Glutamatergic neuron (in vitro differentiated cells): ENCODE results near the gene CCK. TPM values are rescaled to one million over a fixed set of nuclear protein-coding genes. Genes with fewer than 3 reads are reported as not detected.

Experiments
- DNase-seq: peaks from one replicate; pipeline ENCODE4 v3.0.0; 2022
- H3K27ac Mint-ChIP-seq: one replicate; pipeline ENCODE4 v1.8.0; 2020; ENCODE audit warnings: mild to moderate bottlenecking, mixed read lengths, inconsistent platforms; ENCODE audit not compliant: unreplicated experiment
- H3K27me3 Mint-ChIP-seq: one replicate; pipeline ENCODE4 v1.8.0; 2020; ENCODE audit warnings: mild to moderate bottlenecking, moderate library complexity, mixed read lengths, inconsistent platforms; ENCODE audit not compliant: unreplicated experiment
- H3K36me3 Mint-ChIP-seq: one replicate; pipeline ENCODE4 v1.8.0; 2020; ENCODE audit warnings: mild to moderate bottlenecking, mixed read lengths, inconsistent platforms; ENCODE audit not compliant: unreplicated experiment
- H3K4me1 Mint-ChIP-seq: one replicate; pipeline ENCODE4 v1.8.0; 2020; ENCODE audit warnings: mild to moderate bottlenecking, low read depth, mixed read lengths, inconsistent platforms; ENCODE audit not compliant: unreplicated experiment
- H3K4me3 Mint-ChIP-seq: one replicate; pipeline ENCODE4 v1.8.0; 2020; ENCODE audit warnings: mild to moderate bottlenecking, mixed read lengths, inconsistent platforms; ENCODE audit not compliant: unreplicated experiment
- H3K9me3 Mint-ChIP-seq: one replicate; pipeline ENCODE4 v1.8.0; 2020; ENCODE audit warnings: mild to moderate bottlenecking, moderate library complexity, mixed read lengths, inconsistent platforms; ENCODE audit not compliant: unreplicated experiment
- CTCF ChIP-seq: fragments of 200-600 bp; sonication (generic); IDR thresholded peaks from one replicate; pipeline ENCODE4 v1.5.0; 2021; ENCODE audit not compliant: partially characterized antibody, unreplicated experiment
- total RNA-seq: library from RNA; stranded (reverse); fragmentation: NEBNext Ultra II Directional; extraction: Animal tissue kit (Norgen Biotek cat#: 25700); gene quantifications from one replicate; pipeline ENCODE4 v1.2.1, GENCODE V29; 2021; ENCODE audit not compliant: unreplicated experiment

CCK gene
- total RNA-seq, 1 donor from 2014 or later = not detected

- TF ChIP-seq CTCF = no peak
- H3K4me1 Mint-ChIP-seq = peaks cover 7% of the 10 kb centered on the region
- H3K4me3 Mint-ChIP-seq = no peak overlapping the region
- no peak for DNase-seq
- H3K27me3 Mint-ChIP-seq = peaks cover 4% of the 10 kb centered on the region
- peaks cover 2% of the 10 kb centered on the region for H3K9me3 Mint-ChIP-seq
- no peaks in the 10 kb centered on the region for H3K36me3 Mint-ChIP-seq
- no peak overlapping the region for H3K27ac Mint-ChIP-seq
Measured at GRCh38 chr3:42254566-42254965, 11.4 kb downstream of the CCK start.

- no peak for DNase-seq
- Mint-ChIP-seq H3K27ac (no peak overlapping the region), H3K9me3 (peaks cover 2% of the 10 kb centered on the region), H3K4me3 (no peak overlapping the region), H3K36me3 (no peaks in the 10 kb centered on the region), H3K4me1 (peaks cover 7% of the 10 kb centered on the region), H3K27me3 (peaks cover 2% of the 10 kb centered on the region)
- TF ChIP-seq CTCF = no peak
Measured at GRCh38 chr3:42250761-42251160, 15.2 kb downstream of the CCK start.

GRCh38 chr3:42247576-42248027 lies 18.4 kb downstream of the CCK start:
- peak; percentile 92 for TF ChIP-seq CTCF
- Mint-ChIP-seq H3K36me3 (no peaks in the 10 kb centered on the region), H3K9me3 (peaks cover 2% of the 10 kb centered on the region), H3K27me3 (peaks cover 2% of the 10 kb centered on the region), H3K4me1 (no peaks in the 10 kb centered on the region), H3K27ac (no peak overlapping the region), H3K4me3 (no peak overlapping the region)
- peak; percentile 73 for DNase-seq

- peaks cover 2% of the 10 kb centered on the region for H3K27me3 Mint-ChIP-seq
- H3K4me1 Mint-ChIP-seq = no peaks in the 10 kb centered on the region
- no peak for DNase-seq
- H3K27ac Mint-ChIP-seq = no peak overlapping the region
- no peak for TF ChIP-seq CTCF
- H3K9me3 Mint-ChIP-seq = peaks cover 2% of the 10 kb centered on the region
- H3K36me3 Mint-ChIP-seq = no peaks in the 10 kb centered on the region
- H3K4me3 Mint-ChIP-seq = no peak overlapping the region
Measured at GRCh38 chr3:42246091-42246490, 19.9 kb downstream of the CCK start.

GRCh38 chr3:42236611-42237010 lies 29.4 kb downstream of the CCK start:
- Mint-ChIP-seq H3K4me1 (no peaks in the 10 kb centered on the region), H3K9me3 (peaks cover 2% of the 10 kb centered on the region), H3K36me3 (peaks cover 14% of the 10 kb centered on the region), H3K27me3 (no peaks in the 10 kb centered on the region), H3K27ac (no peak overlapping the region), H3K4me3 (no peak overlapping the region)
- TF ChIP-seq CTCF = no peak
- DNase-seq = no peak
